WTC11 (cell line): ENCODE results near the gene PRELID1. TPM values are rescaled to one million over a fixed set of nuclear protein-coding genes. Genes with fewer than 3 reads are reported as not detected.
A peak's percentile ranks its signal among the peaks of the same experiment; 100 is the strongest.

Source experiments
- ATAC-seq: fragments of 200-7000 bp; cut with Tn5 transposase; 2 replicates; pipeline ENCODE4 v1.10.0; 2021; ENCODE audit warnings: mild to moderate bottlenecking, moderate library complexity
- CTCF ChIA-PET: fragments of 300-600 bp; sonication (Branson Sonifier 250); formaldehyde crosslinking; loops from one replicate; lab custom pipeline; 2021; ENCODE audit warnings: antibody characterized with exemption; lab: Charles Lee
- POLR2A ChIA-PET: fragments of 350-600 bp; sonication (Branson Sonifier 250); formaldehyde crosslinking; loops from one replicate; lab custom pipeline; 2021; ENCODE audit warnings: antibody characterized with exemption; lab: Charles Lee
- DNase-seq: peaks from one replicate; pipeline ENCODE4 v3.0.0; 2021; ENCODE audit warnings: low spot score
- H3K27ac Mint-ChIP-seq: 2 replicates; pipeline ENCODE4 v1.8.0; 2021; ENCODE audit warnings: mixed read lengths
- H3K27me3 Mint-ChIP-seq: 2 replicates; pipeline ENCODE4 v1.8.0; 2021; ENCODE audit warnings: low read depth, mild to moderate bottlenecking, moderate library complexity, mixed read lengths
- H3K36me3 Mint-ChIP-seq: 2 replicates; pipeline ENCODE4 v1.8.0; 2021; ENCODE audit warnings: mixed read lengths
- H3K4me1 Mint-ChIP-seq: 2 replicates; pipeline ENCODE4 v1.8.0; 2022; ENCODE audit warnings: mixed read lengths
- H3K4me3 Mint-ChIP-seq: 2 replicates; pipeline ENCODE4 v1.8.0; 2021; ENCODE audit warnings: mild to moderate bottlenecking, moderate library complexity, mixed read lengths
- H3K9me3 Mint-ChIP-seq: 2 replicates; pipeline ENCODE4 v1.8.0; 2021; ENCODE audit warnings: mixed read lengths
- AFF4 ChIP-seq: sonication (generic); formaldehyde crosslinking; IDR thresholded peaks from 2 replicates; pipeline ENCODE4 v1.8.1; 2023; ENCODE audit warnings: mild to moderate bottlenecking, missing genetic modification reagents, borderline replicate concordance
- CREB1 ChIP-seq: sonication (generic); formaldehyde crosslinking; IDR thresholded peaks from 2 replicates; pipeline ENCODE4 v1.8.0; 2023; ENCODE audit warnings: mild to moderate bottlenecking, missing genetic modification reagents
- CREM ChIP-seq: sonication (generic); formaldehyde crosslinking; IDR thresholded peaks from 2 replicates; pipeline ENCODE4 v1.8.1; 2022; ENCODE audit warnings: mild to moderate bottlenecking, missing genetic modification reagents, moderate library complexity
- E2F5 ChIP-seq: sonication (generic); formaldehyde crosslinking; IDR thresholded peaks from 2 replicates; pipeline ENCODE4 v1.8.1; 2022; ENCODE audit warnings: mild to moderate bottlenecking, moderate library complexity, missing genetic modification reagents
- EMX1 ChIP-seq: fragments of 250-450 bp; sonication (Bioruptor Pico); IDR thresholded peaks from 2 replicates; pipeline ENCODE4 v1.8.0; 2021; ENCODE audit warnings: mild to moderate bottlenecking
- ESRRA ChIP-seq: sonication (generic); formaldehyde crosslinking; IDR thresholded peaks from 2 replicates; pipeline ENCODE4 v1.8.1; 2022; ENCODE audit warnings: mild to moderate bottlenecking, missing genetic modification reagents, borderline replicate concordance
- FOXK1 ChIP-seq: sonication (generic); formaldehyde crosslinking; IDR thresholded peaks from 2 replicates; pipeline ENCODE4 v1.8.0; 2022; ENCODE audit warnings: mild to moderate bottlenecking, moderate library complexity, missing genetic modification reagents
- NFE2L1 ChIP-seq: sonication (generic); formaldehyde crosslinking; IDR thresholded peaks from 2 replicates; pipeline ENCODE4 v1.8.1; 2023; ENCODE audit warnings: missing genetic modification reagents
- PRDM15 ChIP-seq: sonication (generic); formaldehyde crosslinking; IDR thresholded peaks from 2 replicates; pipeline ENCODE4 v1.8.0; 2022; ENCODE audit warnings: missing genetic modification reagents
- PREB ChIP-seq: sonication (generic); formaldehyde crosslinking; IDR thresholded peaks from 2 replicates; pipeline ENCODE4 v1.8.1; 2022; ENCODE audit warnings: mild to moderate bottlenecking, missing genetic modification reagents, moderate library complexity, borderline replicate concordance
- SOX15 ChIP-seq: fragments of 250-450 bp; sonication (Bioruptor Pico); IDR thresholded peaks from 2 replicates; pipeline ENCODE4 v1.9.0; 2021; ENCODE audit warnings: mild to moderate bottlenecking
- TEAD4 ChIP-seq: sonication (generic); formaldehyde crosslinking; IDR thresholded peaks from 2 replicates; pipeline ENCODE4 v1.8.0; 2022; ENCODE audit warnings: mild to moderate bottlenecking, missing genetic modification reagents
- TP53 ChIP-seq: sonication (generic); formaldehyde crosslinking; IDR thresholded peaks from 2 replicates; pipeline ENCODE4 v1.8.1; 2023; ENCODE audit warnings: mild to moderate bottlenecking, missing genetic modification reagents
- USF2 ChIP-seq: sonication (generic); formaldehyde crosslinking; IDR thresholded peaks from 2 replicates; pipeline ENCODE4 v1.8.1; 2023; ENCODE audit warnings: mild to moderate bottlenecking, missing genetic modification reagents, moderate library complexity
- ZBTB43 ChIP-seq: sonication (generic); formaldehyde crosslinking; IDR thresholded peaks from 2 replicates; pipeline ENCODE4 v1.8.1; 2023; ENCODE audit warnings: mild to moderate bottlenecking, missing genetic modification reagents
- ZNF121 ChIP-seq: sonication (generic); formaldehyde crosslinking; IDR thresholded peaks from 2 replicates; pipeline ENCODE4 v1.8.0; 2023; ENCODE audit warnings: missing genetic modification reagents
- ZNF263 ChIP-seq: sonication (generic); formaldehyde crosslinking; IDR thresholded peaks from 2 replicates; pipeline ENCODE4 v1.8.1; 2022; ENCODE audit warnings: low read depth, mild to moderate bottlenecking, moderate library complexity, missing genetic modification reagents
- ZNF281 ChIP-seq: sonication (generic); formaldehyde crosslinking; IDR thresholded peaks from 2 replicates; pipeline ENCODE4 v1.8.0; 2023; ENCODE audit warnings: mild to moderate bottlenecking, missing genetic modification reagents
- total RNA-seq: library from RNA; stranded (reverse); gene quantifications from 3 replicates; pipeline ENCODE4 v1.2.3, GENCODE V29; 2021

The PRELID1 gene
- total RNA-seq, 1 experiment from 2014 or later: 273 TPM

- Mint-ChIP-seq H3K4me1 (peaks cover 29% of the 10 kb centered on the region), H3K27ac (peak overlapping the region; percentile 87), H3K36me3 (peaks cover 53% of the 10 kb centered on the region), H3K4me3 (no peak overlapping the region), H3K9me3 (no peaks in the 10 kb centered on the region), H3K27me3 (no peaks in the 10 kb centered on the region)
- no peak for TF ChIP-seq PRDM15 (CRISPR knock-in tag)
- no peak for TF ChIP-seq FOXK1 (CRISPR knock-in tag)
- TF ChIP-seq ESRRA (CRISPR knock-in tag): no peak
- no peak for TF ChIP-seq ZNF121
- no peak for TF ChIP-seq PREB
- no peak for TF ChIP-seq SOX15
- no peak for TF ChIP-seq E2F5
- TF ChIP-seq CREB1: no peak
- no peak for TF ChIP-seq ZBTB43
- no peak for TF ChIP-seq NFE2L1
- TF ChIP-seq CREM (CRISPR knock-in tag): no peak
- TF ChIP-seq USF2 (CRISPR knock-in tag): no peak
- TF ChIP-seq EMX1: no peak
- TF ChIP-seq TEAD4 (CRISPR knock-in tag): no peak
- TF ChIP-seq ZNF281: no peak
- no peak for TF ChIP-seq ZNF263 (CRISPR knock-in tag)
- no peak for TF ChIP-seq AFF4 (CRISPR knock-in tag)
- TF ChIP-seq TP53: no peak
- ATAC-seq: no peak
- no peak for DNase-seq
- ChIA-PET POLR2A (no interaction called here), CTCF (interaction anchor here (0.6 to 1.6 kb wide), 2 partner anchors 10 to 36 kb away, joined by 6 to 8 read pairs; no protein-coding TSS in a partner anchor)
Measured at GRCh38 chr5:177334155-177334551, 30.6 kb downstream of the PRELID1 start.
